GM21737 (cell line): Measurements from ENCODE around the gene HCAR2.
"Not testable (repeated sequence)": the region's sequence is repeated elsewhere in the genome, so short reads cannot be mapped to it uniquely, and the experiment has no call there.

Source experiments
- ATAC-seq: cut with Tn5 transposase; IDR thresholded peaks from one replicate; pipeline ENCODE4 v1.9.1; 2021; ENCODE audit warnings: mild to moderate bottlenecking, moderate library complexity; ENCODE audit not compliant: unreplicated experiment

HCAR2 gene

DNA sequence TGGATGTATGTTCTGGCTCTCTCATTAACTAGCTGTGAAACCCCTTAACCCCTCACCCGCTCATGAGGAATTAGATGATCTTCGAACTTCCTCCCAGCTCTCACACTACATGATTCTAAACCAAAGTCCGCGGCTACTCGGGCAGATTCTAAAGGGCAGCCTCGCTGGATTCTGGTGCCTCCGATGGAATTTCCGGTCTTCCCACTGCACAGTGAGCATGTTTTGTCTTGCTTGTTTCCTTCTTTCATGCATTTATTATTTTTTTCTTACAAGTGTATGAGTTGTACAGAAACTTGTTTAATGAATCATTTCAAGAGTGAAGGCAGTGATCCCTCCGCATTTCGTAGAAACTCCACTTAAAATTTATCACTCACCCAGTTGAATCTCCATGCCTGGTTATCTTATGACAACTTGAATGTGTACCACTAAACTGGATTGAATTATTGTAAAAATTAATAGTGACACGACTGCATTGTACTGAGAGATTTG is 17.9 kb upstream of the HCAR2 start:
- ATAC-seq: no peak

DNA sequence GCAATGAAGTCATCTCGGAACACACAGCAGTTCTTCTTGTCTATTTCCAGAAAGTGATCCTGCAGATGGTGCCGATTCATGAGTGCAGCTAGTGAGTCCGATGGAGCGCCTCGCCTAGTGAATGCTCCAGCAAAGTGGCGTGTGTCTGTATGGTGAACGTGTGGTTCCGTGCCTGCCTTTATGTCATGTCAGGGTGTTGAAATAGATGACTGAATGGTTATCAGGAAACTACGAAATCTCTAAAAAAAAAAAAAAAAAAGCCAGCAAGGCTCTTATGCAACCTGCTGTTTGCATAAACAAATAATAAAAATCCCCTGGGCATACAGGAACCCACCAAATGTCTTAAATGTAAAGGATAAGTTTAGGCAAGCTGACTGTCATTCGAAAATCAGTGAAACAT is 13.5 kb upstream of the HCAR2 start, which contains the start of gene HCAR3:
HCAR3 (minus strand) TSS at position 154 of the 400 bp plus-strand sequence; CDS start at position 80, 74 bp downstream.
- not testable (repeated sequence) for ATAC-seq

DNA sequence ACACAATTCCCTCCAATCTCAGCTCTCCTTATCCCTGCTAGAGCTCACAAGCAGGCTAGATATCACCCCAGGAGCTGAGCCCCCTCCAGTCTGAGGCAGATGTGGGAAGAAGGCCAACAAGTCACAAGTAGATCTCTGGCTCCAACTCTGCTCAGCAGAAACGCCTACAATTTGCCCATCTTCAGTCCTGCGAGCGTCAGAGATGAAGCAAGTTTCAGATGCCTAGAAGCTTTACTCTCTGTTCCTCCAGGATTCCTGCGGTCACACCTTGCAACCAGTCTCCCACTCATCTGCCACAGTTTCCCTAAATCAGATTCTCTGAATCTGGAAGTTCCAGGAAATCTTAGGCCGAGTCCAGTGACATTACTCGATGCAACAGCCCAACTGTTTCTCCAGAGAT is 12.1 kb upstream of the HCAR2 start:
- not testable (repeated sequence) for ATAC-seq

DNA sequence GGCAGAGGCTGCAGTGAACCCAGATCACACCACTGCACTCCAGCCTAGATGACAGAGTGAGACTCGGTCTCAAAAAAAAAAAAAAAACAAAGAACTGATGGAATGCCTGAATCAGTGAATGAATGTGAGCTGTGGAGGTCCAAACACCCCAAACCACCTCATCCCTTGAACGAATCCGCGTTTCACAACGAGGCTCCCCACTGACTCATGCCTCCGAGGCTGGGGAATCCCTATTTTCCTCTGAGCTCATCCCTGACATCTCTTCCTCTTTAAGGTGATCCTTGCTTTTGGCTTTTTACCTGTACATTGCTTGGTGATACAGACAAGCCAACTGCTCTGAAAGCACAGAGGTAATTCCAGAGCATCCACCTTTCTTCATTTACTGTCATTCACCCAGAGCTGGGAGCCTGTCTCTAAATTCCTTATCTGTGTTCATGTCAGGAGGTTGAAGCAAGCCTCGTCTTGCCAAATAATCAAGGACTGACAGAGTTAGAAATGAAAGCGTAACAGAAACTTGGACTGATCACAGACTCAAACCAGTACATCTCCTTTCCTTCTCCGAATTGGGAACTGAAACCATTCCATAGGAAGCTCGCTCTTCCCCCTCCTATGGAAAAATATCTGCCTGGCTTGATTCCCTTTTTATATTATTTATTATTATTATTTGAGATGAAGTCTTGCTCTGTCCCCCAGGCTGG is 10.5 kb upstream of the HCAR2 start:
- ATAC-seq: not testable (repeated sequence)

DNA sequence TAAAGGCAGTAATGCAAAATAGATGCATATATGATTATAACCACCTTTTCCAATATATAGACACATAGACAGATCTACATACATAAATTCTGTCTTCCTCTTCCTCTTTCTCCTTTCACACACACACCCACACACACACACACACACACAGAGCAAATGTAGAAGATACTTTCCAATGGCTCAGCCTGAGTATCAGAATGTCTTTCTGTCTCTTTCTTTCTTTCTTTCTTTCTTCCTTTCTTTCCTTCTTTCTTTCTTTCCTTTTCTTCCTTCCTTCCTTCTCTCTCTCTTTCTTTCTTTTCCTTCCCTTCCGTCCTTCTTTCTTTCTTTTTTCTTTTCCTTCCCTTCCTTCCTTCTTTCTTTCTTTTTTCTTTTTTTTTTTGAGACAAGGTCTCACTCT is 8.1 kb upstream of the HCAR2 start:
- not testable (repeated sequence) for ATAC-seq

DNA sequence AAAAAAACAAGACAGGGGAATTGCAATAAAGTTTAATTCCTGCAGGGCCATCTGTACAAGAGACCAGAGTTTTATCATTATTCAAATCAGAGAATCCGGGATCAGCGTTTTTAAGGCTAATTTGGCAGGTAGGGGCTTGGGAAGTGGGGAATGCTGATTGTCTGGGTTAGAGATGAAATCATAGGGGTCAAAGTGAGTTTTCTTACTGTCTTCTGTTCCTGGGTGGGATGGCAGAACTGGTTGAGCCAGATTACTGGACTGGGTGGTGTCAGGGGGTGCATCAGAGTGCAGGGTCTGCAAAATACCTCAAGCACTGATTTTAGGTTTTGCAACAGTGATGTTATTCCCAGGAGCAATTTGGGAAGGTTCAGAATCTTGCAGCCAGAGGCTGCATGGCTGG is 7.2 kb upstream of the HCAR2 start:
- not testable (repeated sequence) for ATAC-seq

DNA sequence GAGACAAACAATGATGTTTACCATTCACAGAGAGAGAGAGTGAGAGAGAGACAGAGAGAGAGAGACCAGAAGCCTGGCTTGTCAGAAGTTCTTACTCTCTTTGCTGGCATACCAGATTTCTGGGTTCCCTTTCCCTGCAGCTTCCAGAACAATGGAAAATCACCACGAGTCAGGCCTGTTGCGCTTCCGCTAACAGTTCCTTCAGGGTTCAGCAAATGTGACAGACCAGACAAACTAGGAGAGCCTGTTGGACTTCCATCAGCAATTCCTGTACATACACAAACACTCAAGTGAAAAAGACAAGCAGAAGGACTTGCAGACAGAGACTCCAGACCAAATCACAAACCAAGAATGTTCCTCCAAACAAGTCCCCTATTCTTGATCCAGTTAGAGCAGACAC is 6.1 kb upstream of the HCAR2 start:
- ATAC-seq: not testable (repeated sequence)

DNA sequence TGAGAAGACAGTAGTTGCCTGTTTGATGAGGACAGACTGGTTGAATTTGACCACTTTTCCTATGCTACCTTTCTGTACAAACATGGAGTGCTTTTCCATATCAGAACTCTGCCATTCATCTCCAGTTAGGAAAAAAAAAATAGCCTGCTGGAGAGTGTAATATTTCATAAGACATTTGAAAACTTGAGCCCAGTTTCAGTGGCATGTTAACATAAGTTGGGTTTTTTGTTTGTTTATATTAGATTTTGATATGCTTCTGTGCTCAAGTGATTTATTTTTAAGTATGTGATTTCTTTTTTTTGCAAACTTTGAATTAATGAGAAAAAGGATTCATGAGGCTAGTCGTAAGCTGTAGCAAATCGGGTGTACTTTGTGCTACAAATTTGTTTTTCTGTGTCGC is 684 bp upstream of the HCAR2 start:
- not testable (repeated sequence) for ATAC-seq

DNA sequence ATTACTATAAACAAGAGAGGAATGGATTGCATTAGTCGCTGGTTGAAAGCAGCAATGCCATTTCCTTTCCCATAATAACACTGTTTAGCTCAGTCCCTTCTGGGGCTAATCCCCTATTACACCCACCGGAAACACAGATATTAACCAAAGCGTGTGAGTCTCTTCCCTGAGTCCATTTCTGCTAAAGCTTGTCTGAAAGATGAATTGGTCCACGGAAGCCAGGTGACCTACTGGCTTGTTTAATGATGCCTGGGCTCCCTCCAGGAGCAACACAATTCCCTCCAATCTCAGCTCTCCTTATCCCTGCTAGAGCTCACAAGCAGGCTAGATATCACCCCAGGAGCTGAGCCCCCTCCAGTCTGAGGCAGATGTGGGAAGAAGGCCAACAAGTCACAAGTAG is 1.7 kb downstream of the HCAR2 start:
- not testable (repeated sequence) for ATAC-seq

DNA sequence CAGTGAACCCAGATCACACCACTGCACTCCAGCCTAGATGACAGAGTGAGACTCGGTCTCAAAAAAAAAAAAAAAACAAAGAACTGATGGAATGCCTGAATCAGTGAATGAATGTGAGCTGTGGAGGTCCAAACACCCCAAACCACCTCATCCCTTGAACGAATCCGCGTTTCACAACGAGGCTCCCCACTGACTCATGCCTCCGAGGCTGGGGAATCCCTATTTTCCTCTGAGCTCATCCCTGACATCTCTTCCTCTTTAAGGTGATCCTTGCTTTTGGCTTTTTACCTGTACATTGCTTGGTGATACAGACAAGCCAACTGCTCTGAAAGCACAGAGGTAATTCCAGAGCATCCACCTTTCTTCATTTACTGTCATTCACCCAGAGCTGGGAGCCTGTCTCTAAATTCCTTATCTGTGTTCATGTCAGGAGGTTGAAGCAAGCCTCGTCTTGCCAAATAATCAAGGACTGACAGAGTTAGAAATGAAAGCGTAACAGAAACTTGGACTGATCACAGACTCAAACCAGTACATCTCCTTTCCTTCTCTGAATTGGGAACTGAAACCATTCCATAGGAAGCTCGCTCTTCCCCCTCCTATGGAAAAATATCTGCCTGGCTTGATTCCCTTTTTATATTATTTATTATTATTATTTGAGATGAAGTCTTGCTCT is 3.0 kb downstream of the HCAR2 start:
- ATAC-seq: not testable (repeated sequence)

DNA sequence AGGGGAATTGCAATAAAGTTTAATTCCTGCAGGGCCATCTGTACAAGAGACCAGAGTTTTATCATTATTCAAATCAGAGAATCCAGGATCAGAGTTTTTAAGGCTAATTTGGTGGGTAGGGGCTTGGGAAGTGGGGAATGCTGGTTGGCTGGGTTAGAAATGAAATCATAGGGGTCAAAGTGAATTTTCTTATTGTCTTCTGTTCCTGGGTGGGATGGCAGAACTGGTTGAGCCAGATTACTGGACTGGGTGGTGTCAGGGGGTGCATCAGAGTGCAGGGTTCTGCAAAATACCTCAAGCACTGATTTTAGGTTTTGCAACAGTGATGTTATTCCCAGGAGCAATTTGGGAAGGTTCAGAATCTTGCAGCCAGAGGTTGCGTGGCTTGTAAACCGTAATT is 6.2 kb downstream of the HCAR2 start:
- not testable (repeated sequence) for ATAC-seq

DNA sequence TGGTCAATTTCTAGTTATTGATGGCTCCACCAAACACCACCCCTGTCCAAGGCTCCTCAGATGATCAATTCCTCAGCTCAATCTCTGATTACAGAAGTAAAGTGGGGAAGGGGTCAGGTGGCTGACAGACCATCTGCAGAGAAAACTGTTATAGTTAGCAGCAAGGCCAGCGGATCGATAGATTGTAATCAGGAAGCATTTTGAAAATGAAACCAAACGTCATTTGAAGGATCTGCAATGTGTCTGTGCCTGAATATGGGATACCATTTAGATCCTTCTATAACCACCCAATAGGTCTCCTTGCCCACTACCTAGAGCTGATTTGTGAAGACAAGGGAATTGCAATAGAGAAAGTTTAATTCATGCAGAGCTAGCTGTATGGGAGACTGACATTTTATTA is 11.6 kb downstream of the HCAR2 start:
- no peak for ATAC-seq

DNA sequence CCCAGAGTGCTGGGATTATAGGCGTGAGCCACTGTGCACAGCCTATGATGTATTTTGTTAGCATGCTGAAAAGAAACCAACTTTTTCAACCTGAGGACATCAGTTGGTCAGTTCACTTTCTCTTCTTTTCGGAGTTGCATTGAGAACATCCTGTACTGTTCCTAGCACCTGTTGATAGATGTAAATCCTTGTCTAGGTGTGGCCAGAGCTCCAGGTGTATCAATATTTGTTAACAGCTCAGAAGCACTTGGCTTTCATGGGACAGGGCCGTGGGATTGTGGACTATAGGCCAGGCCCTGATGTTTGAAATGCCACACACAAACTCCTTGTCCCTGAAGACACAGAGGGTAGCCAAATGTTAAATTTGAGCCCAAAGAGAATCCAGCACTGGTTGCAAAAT is 14.9 kb downstream of the HCAR2 start:
- ATAC-seq: no peak

DNA sequence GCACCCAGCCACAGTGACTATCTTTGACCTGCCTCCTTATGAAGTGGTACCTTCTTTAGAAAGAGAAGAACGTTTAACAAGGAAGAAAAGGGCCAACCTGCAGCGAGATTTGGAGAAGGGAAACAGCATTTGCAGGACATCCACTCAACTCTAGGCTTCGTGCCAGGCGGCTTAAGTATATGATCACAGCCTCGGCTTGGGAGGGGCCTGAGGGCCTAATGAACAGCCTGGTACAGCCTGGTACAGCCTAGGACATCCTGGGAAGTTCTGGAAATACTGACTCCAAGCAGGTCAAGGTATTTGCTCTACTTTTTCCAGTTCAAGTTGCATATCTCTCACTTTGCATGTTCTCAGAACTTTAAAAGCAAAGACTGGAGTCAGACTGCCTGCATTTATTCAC is 16.1 kb downstream of the HCAR2 start:
- ATAC-seq: no peak

DNA sequence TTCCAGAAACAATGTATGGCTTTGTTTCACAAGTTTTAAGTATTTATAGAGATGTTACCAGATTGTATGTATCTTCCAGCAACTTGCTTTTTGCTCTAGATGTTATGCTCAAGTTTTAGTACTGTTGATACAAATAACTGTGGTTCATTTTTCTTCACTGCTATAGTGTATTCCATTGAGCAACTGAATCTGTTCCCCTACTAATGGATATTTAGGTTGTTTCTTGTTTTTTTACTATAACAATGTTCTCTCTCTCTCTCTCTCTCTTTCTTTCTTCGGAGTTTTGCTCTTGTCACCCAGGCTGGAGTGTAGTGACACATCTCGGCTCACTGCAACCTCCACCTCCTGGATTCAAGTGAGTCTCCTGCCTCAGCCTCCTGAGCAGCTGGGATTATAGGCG is 16.6 kb downstream of the HCAR2 start:
- ATAC-seq: no peak

DNA sequence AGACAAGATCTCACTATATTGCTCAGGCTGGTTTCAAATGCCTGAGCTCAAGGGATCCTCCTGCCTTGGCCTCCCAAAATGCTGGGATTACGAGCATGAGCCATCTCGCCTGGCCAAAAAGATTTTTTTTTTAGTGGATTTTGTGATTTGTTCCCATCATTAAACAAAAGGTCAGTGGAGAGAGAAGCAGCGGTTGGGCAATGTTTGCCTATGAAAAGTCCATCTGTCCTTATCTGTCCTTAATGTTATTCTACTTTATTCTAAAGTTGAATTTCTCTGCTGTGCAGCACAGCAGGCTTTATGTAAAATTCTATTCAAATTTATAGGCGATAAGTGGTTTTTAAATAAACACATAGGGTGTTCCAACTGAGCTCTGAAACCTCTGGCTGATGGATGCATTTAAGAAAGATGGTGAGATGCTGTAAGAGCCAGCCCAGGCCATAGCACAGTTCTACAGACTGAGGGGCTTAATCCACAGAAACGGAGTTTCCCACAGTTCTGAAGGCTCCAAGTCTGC is 18.8 kb downstream of the HCAR2 start:
- ATAC-seq: no peak

DNA sequence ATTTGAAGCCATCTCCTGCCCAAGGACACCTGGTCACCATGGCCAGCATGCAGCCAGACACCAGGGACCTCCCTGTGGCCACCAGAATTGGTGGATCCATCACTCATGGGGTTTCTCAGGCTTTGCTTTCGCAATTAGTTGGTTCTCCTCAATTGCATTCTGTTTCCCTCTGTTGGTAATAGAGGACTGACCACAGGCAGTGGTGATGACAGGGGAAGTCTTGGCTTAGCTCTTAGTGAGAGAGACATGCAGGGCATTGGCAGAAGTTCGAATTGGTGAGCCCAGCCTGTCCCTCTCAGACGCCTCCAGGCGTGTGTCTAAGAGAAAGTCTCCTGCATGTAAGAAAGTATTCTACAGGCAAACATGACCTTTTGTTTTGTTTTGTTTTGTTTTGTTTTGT is 21.3 kb downstream of the HCAR2 start:
- no peak for ATAC-seq

DNA sequence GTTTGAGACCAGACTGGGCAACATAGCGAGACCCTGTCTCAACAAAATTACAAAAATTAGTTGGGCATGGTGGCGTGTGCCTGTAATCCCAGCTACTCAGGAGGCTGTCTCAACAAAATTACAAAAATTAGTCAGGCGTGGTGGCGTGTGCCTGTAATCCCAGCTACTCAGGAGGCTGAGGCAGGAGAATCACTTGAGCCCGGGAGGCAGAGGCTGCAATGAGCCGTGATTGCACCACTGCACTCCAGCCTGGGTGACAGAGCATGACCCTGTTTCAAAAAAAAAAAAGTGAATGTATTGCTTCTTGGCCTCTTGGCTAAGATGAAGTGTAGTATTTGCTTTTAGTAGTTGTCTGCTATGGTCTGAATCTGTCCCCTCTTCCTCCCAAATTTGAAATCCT is 22.2 kb downstream of the HCAR2 start:
- ATAC-seq: not testable (repeated sequence)

DNA sequence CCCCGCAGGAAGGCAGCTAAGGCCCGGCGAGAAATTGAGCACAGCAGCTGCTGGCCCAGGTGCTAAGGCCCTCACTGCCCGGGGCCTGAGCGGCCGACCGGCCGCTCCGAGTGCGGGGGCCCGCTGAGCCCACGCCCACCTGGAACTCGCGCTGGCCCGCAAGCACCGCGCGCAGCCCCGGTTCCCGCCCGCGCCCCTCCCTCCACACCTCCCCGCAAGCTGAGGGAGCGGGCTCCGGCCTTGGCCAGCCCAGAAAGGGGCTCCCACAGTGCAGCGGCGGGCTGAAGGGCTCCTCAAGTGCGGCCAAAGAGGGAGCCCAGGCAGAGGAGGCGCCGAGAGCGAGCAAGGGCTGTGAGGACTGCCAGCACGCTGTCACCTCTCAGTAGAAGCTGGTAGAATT is 26.4 kb downstream of the HCAR2 start:
- not testable (repeated sequence) for ATAC-seq

DNA sequence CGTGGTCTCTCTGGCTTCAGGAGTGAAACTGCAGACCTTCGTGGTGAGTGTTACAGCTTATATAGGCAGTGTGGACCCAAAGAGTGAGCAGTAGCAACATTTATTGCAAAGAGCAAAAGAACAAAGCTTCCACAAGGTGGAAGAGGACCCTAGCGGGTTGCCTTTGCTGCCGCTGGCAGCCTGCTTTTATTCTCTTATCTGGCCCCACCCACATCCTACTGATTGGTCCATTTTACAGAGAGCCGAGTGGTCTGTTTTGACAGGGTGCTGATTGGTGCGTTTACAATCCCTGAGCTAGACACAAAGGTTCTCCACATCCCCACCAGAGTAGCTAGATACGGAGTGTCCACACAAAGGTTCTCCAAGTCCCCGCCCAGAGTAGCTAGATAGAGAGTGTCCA is 27.1 kb downstream of the HCAR2 start:
- ATAC-seq: not testable (repeated sequence)

DNA sequence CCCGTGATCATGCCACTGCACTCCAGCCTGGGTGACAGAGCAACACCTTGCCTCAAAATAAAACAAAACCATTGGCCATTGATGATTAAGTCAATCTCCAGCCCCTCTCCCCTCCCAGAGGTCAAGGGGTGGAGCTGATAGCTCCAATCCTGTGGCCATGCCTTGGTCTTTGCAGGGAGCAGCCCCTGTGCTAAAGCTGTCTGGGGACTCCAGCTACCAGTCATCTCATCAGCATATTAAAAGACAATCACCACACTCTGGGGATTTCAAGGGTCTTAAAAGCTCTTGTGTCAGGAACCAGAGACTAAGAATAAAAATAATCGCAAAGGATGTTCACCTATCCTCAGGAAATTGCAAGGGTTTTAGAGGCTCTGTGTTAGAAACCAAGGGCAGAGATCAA is 30.6 kb downstream of the HCAR2 start:
- ATAC-seq: no peak
